ENCODE data around the gene GSN.

Gene GSN

DNA sequence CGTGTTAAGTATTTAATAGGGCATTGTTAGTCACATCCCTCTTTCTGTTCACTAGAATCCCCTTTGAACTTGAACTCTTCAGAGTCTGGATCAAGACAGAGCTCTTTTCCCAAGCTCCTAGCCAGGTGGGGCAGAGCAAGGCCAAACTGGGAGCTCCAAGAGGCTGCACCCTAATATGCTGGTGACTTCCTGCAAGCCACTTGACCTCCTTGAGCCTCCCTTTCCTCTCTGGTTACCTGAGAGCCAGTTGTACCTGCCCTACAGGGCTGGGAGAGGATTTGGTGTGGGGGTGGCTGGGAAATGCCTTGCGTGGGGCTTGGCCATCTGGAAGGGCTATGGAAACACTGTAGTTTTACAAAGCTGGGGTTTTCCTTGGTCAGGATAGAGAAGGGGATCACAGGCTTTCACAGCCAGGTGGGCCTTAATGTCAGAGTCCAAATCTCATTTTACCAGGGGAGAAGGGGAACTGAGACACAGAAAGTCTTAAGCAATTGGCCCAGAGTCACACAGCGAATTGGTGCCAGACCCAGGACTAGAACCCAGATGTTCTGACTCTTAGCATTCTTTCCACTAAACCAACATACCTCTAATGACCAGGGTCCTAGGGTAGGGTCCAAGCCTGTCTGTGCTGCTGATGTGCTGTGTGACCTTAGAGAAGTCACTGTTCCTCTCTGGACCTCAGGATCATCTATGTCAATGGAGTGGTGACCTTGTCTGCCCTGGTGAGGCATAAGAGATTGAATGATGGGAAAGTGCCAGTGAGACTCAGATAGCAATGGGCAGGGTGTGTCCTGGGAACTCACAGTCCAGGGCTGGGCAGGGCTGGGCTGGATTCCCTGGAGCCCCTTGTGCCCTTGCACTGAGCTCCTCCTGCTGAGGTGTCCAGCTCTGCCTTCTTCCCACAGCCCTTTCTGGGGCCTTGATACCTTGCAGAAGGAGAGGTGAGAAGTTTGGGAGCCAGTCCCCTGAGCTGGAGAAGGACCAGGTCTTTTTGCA, 35.8 kb downstream of the GSN start:
- no peak for DNase-seq (ENCODE audit: low spot score)

DNA sequence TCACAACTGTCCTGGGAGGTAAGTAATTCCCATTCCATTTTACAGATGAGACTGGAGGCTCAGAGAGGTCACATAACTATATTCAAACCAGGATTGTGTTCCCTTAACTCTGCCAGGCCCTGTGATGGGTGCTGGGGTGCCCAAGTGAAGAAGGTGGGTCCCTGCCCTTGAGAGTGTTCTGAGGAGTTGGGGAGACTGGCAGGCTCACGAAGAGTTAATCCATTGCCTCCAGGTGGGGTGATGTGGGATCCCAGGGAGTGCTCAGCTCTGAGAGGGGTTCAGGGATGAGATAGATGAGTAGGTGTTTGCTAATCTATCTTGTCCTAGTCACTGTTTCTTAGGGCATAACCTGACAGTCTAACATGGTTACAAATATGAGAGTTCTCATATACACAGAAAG, 36.7 kb downstream of the GSN start:
- DNase-seq (ENCODE audit: low spot score) = no peak

DNA sequence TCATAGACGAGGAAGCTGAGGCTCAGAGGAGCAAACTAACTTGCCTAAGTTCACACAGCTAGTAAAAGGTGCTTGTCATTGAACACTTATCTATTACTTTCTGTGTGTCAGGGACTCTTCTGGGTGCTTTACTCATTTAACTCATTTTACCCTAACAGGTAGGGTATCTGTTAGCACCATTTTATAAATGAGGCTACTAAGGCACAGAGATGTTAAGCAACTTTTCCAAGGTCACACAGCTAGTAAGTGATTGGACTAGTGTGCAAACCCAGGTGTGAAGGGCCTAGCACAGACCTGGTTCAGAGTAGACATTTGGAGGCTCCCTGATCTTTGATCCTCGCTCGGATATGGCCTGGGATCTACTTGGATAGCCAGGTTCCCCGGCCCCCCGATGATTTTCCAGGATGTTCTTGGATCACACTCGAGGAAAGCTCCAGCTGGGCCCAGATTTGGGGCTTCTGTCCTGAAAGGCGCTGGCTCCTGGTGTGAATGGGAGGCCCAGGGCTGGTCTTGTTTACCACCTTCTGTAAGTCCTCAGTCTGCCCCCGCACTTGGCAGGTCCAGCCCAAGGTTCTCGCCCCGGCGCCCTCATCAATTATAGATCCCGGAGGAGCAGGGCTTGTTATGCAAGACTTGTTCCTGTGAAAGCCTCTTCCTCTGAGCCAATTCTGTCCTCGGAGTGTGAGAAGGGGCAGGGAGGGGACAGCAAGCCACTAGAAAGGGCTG, 37.5 kb downstream of the GSN start:
- DNase-seq (ENCODE audit: low spot score) = no peak

GRCh38 chr9:121307976-121308375, 40.0 kb downstream of the GSN start:
- no peak for DNase-seq (ENCODE audit: low spot score)

DNA sequence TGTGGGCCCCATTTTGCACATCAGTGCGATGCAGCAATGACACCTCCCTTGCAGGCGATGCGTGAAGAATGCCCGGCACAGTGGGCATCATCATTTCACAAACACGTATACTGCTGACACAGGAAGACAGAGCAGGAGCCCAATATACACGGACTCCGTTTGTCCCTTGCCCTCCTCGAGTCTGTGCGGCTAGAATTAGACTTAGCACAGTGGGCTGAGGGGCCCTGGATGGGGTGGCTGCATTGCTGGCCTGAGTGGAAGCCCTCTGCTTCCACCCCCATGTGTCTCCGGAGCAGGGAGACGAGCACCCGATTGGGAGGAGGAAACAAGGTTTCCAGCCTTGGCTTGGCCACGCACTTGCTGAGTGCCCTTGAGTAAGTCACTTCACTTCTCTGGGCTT, 40.8 kb downstream of the GSN start:
- DNase-seq (ENCODE audit: low spot score) = no peak

GRCh38 chr9:121309171-121309570, 41.2 kb downstream of the GSN start:
- no peak for DNase-seq (ENCODE audit: low spot score)

DNA sequence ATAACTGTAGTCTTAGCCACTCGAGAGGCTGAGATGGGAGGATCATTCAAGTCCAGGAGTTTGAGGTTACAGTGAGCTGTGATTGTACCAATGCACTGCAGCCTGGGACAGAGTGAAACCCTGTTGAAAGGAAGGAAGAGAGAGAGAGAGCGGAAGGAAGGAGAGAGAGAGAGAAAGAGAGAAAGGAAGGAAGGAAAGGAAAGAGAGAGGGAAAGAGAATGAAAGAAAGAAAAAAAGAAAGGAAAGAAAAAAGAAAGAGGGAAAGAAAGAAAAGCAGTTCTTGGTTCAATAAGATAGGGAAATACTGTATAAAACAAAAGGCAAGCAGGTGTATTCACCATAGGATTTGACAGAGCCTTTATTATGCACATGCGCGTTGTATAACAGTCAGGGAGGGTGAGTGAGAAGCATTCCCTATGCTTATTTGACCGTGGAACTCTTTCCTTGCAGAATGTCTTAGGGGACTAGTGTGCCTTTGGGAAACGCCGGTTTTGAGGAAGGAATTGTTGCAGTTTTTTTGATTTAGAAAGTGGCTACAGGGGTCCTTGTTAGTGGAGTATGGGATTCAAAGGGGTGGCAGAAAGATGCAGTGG, 42.0 kb downstream of the GSN start:
- DNase-seq (ENCODE audit: low spot score) = no peak

GRCh38 chr9:121310571-121310970, 42.6 kb downstream of the GSN start:
- no peak for DNase-seq (ENCODE audit: low spot score)

DNA sequence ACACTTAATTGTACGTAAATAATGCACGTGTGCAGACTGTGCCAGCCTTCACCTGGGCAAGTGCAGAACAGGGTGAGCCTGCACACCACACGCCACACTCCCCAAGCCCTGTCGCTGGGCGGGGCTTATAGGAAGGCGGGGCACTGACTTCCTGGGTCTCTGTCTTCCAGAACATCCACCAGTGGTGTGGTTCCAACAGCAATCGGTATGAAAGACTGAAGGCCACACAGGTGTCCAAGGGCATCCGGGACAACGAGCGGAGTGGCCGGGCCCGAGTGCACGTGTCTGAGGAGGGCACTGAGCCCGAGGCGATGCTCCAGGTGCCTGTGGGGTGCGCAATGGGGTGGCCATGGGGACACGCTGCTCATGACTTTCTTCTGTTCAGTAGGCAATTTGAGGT, 44.2 kb downstream of the GSN start:
- no peak for DNase-seq (ENCODE audit: low spot score)

- DNase-seq (ENCODE audit: low spot score) = no peak
Measured at GRCh38 chr9:121313458-121314152, 45.6 kb downstream of the GSN start.

- no peak for DNase-seq (ENCODE audit: low spot score)
Measured at GRCh38 chr9:121316378-121316777, 48.4 kb downstream of the GSN start.

GRCh38 chr9:121316852-121317373, 49.0 kb downstream of the GSN start:
- no peak for DNase-seq (ENCODE audit: low spot score)

DNA sequence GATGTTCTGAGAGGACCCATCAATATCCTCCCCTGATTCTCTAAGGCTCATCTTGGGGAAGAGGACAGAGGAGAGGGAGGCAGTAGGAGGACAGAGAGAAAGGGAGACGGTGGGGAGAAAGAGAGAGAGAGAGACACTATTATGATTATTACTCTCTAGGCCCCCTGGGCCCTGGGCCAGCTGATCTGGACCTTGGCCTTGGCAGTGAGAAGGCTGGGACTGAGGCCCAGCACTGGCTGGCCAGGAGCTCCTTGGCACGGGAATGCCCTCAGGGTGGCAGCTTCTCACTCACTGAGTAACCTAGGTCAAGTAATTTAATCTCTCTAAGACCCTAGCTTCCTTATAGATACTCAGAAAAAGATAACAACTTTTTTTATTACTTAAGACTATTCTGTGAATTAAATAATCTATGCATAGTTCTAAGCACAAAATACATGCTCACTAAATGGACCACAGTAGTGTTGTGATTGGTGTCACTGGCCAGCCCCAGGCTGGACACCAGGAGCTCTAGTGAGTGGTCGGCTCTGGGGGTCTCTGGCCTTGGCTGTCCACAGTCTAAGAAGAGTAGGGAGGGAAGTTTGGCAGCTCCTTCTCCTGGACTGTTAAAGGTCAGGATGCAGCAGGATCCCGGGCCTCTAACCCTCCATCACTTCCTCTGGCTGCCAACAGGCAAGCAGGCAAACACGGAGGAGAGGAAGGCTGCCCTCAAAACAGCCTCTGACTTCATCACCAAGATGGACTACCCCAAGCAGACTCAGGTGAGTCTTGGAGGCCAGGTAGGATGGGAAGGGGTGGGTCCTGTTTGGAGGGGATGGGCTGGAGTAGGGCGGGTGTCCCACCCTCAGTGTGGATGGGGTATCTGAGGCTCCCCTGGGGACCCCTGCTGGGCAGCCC, 50.0 kb downstream of the GSN start:
- DNase-seq (ENCODE audit: low spot score) = no peak

DNA sequence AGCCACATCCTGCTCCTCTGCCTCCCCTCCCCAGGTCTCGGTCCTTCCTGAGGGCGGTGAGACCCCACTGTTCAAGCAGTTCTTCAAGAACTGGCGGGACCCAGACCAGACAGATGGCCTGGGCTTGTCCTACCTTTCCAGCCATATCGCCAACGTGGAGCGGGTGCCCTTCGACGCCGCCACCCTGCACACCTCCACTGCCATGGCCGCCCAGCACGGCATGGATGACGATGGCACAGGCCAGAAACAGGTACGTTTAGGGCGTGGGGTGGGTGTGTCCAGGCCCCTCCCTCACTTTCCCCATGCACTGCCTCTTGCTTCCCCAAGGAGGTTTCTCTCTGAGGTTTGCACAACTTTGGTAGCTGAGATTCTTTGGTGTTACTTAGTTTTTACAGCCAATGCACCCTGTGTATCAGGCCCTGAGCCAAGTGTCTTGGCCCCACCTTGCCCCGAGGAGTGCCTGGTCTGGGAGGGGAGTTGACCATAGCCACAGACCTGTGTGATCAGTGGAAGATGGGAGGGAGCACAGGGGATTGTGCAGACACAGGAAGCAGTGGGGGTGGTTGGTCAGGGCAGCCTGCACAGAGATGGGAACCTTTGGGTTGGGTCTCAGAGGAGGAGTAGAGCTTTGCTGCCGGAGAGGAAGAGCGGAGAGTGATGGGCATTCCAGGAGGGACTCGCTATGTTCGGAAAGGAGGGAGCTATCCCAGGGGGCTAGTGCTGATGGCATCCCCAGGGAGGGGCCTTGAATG, 50.8 kb downstream of the GSN start:
- no peak for DNase-seq (ENCODE audit: low spot score)

GRCh38 chr9:121319383-121319780, 51.4 kb downstream of the GSN start:
- no peak for DNase-seq (ENCODE audit: low spot score)

DNA sequence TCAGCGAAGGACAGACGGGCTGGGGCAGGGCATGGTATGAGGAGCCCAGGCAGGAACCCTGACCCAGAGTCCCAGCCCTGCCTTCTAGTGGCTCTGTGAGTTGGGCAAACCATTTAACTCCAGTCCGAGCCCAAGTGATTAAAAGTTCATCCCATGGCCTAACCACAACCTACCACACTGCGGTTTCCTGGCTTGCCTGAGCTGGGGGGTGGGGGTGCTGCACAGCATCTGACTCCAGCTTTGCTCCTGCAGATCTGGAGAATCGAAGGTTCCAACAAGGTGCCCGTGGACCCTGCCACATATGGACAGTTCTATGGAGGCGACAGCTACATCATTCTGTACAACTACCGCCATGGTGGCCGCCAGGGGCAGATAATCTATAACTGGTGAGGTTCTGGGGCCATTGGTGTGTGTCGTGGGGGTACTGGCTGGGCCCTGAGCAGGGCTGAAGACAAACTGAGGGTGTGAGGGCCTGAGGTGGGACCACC, 53.1 kb downstream of the GSN start:
- no peak for DNase-seq (ENCODE audit: low spot score)

DNA sequence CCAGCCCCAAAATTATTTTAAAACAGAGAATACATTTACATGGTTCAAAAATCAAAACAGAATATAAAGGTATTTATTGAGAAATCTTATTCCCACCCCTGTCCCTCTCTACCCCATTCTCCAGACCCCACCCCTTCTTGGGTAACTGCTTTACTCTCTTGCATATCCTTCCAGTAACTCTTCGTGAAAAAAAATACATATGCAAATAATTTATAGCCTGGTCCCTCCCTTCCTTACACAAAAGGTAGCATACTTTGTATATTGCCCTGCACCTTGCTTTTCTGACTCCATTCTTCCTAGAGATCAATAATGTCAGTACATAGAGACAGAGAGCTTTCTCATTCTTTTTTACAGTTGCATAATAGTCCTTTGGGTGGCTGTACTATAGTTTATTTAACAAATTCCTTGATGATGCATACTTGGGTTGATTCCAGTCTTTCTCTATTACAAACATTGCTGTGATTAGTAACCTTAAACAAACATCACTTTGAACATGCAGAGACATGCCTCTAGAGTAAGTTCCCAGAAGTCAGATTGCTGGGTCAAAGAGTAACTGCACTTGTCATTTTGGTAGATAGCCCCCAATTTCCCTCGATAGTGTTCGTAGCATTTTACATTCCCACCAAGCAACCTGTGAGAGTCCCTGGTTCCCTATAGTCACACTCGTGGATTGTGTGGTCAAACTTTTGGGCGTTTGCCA, 54.2 kb downstream of the GSN start:
- DNase-seq (ENCODE audit: low spot score) = peak; percentile 60

DNA sequence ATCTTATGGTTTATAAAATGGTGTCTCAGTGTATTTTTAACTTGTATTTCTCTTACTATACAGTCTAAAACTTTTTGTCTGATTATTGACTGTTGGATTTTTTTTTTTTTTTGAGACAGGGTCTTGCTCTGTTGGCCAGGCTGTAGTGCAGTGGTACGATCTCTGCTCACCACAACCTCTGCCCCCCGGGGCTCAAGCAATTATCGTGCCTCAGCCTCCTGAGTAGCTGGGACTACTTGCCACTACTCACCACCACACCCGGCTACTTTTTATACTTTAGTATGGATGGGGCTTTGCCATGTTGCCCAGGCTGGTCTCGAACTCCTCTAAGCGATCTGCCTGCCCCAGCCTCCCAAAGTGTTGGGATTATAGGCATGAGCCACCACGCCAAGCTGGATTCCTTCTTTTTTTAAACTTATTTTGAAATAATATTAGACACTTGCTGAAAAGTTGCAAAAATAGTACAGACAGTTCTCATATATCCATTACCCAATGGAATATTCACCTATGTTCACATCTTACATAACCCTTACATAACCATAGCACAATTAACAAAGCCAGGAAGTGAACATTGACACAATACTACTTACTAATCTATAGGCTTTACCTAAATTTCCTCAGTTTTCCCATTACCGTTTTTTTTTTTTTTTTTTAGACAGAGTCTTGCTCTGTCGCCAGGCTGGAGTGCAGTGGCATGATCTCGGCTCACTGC, 54.9 kb downstream of the GSN start:
- DNase-seq (ENCODE audit: low spot score) = no peak

Measured in HuH-7 (cell line).